Putamen (tissue), 1 donor: Measurements from ENCODE around the gene PATJ.
A peak's percentile ranks its signal among the peaks of the same experiment; 100 is the strongest.
"Not testable (repeated sequence)": the region's sequence is repeated elsewhere in the genome, so short reads cannot be mapped to it uniquely, and the experiment has no call there.

Experiments
- DNase-seq: peaks from one replicate; pipeline ENCODE4 v3.0.0-alpha.2; 2016; ENCODE audit warnings: low spot score

The PATJ gene

DNA sequence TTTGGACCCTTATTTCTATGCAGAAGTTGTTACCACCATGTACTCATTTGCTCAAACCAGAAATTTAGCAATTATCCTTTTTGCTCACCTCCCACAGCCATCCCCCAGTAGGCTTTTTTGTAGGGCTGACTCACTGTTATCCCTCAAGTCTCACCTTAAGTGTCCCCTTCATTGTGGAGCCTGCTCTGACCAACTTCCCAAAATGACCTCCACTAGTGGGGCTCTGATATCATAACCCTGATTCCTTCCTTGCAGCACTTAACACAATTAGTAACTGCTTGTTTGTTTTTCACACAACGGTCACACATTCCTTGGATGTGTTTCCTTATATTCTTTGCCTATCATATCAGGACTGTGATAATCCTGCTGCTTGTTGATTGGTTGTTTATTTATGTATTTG, 76.7 kb downstream of the PATJ start:
- DNase-seq = no peak

DNA sequence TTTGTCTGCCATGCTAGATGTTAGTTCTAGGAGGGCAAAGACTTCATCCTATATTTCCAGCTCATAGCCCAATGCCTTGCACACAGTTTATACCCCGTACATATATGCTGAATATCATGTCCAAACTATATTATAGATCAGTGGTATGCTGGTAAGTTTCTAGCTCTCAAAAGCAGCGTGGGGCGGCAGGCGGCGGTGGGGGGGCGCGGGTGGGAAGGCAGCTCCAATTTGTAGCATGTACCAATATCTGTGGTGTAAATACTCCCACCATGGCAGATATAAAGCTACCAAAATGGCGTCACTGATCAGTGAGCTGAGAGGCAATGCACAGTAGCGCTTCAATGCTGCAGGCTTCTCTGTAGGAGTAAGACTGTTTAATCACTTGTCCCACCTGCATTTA, 77.1 kb downstream of the PATJ start:
- no peak for DNase-seq

DNA sequence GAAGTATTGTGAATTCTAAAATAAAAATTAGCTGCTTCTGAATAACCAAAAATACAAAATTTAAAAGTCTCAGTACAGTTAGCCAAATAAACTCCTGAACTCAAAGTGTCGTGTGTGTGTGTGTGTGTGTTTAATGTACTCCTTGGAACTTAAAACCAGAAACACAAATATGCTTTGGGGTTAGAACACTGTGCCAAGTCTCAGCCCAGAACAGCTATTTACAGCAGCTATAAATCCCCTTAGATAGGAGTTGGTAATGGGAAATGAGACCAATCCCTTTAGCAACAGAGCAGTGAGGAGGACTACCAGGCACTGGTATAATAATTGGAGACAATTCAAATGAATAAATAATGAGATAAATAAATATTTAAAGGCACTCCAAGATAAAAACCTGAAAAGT, 83.1 kb downstream of the PATJ start:
- no peak for DNase-seq

DNA sequence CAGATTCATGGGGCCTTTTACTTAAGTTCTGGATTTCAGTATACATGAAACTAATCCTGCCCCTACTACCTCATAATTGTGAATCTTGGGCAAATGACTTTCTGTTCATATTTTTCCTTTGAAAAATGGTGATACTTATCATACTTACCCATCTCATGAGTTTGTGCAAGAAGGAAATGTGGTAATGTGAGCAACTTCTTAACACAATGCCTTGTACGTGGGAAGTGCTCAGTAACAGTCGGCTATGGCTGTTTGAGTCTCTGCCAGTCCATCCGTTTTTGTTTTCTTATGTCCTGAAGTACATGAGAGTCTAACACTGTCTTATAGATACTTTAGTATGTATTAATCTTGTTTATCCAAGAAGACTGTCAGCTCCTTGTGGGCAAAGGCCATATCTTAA, 86.5 kb downstream of the PATJ start:
- no peak for DNase-seq

DNA sequence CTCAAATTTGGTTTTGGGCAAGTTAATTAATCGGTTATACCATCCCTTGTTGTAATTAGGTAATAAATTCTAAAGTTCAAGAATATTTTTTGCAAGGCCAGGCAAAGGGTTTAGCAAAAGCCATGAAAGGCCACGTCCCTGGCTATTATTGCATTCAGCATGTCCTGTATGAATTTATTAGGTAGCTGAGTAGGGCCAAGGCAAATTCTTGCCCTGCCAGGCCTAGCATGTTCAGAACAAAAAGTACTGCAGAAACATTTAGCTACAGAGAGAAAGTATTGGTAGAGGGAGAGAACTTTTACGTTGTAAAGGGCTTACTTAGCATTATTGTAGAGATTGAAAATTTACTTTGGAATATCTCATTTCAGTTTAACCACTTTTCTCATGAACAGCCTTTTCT, 94.4 kb downstream of the PATJ start:
- DNase-seq = no peak

DNA sequence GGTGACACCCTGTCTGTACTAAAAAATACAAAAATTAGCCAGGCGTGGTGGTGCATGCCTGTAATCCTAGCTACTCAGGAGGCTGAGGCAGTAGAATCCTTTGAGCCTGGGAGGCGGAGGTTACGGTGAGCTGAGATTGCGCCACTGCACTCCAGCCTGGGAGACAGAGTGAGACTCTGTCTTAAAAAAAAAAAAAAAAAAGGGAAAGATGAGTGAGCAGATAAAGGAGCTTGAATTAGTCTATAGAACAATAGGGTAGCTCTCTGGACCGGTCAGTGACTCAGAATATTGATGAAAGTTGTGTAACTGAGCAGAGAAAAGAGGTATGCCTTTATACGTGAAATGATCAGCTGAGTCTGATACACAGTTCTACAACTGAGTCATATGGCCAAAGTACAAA, 95.3 kb downstream of the PATJ start:
- not testable (repeated sequence) for DNase-seq

DNA sequence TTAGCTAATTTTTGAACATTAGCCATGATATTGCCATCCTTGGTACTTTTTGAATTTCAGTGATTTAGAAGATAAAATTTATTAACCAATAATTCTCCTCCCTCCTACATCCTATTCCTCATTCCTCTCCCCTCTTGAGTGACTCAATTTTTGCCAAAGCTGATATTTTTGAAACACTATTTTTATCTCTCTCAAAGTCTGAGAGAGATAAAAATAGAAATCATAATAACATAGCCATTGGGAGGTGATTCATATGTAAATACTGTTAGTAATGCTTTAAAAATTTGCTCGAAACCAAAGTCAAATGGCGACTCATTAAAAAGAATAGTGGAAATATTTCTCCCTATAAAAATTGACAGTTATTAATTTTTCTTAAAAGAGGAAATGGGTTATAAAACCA, 97.4 kb downstream of the PATJ start:
- peak; percentile 56 for DNase-seq

DNA sequence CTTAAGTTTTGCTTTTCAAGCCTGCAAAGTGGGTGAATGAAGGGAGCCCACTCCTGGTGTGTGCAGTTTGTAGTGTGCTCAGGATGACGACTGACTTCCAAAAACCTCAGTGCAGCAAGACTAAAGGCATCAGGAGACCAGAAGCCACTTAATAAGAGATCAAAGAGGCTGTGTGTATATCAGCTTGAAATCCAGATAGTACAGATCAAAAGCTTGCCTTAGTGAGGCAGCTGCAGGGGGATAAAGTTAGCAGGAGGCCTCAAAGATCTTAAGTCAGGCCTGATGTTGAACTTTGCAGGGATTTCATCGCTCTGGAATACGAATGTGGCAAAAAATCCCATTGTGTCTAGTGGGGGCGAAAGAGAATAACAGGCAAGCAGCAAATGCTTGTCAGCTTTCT, 99.8 kb downstream of the PATJ start:
- DNase-seq = no peak

DNA sequence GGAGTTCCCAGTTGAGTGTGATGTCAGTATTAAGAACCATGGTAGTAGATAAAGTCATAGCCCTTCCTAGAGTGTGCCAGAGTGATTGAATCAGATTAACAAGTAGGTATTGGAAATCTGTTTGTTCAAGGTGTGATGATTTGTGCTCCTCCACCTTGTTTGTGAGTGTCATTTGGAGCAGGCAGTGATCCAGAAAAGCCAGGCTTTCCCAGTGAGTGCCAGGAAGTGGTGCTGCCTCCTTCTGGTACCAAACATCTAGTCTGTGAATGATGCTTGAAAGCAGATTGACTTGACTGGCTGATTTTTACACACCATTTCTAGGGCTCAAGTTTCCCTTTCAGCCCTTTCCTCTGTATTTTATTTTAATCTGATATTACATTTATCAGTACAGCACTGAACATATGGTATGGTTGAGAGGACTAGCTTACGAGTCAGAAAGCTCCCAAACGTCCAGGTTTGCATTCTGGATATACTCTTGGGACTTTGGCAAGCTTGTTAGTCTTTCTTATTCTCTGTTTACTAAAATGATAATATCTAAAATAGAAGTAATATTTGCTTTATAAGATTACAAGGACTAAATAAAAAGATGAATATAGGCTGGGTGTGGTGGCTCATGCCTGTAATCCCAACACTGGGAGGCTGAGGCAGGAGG, 100.7 kb downstream of the PATJ start:
- DNase-seq = no peak

DNA sequence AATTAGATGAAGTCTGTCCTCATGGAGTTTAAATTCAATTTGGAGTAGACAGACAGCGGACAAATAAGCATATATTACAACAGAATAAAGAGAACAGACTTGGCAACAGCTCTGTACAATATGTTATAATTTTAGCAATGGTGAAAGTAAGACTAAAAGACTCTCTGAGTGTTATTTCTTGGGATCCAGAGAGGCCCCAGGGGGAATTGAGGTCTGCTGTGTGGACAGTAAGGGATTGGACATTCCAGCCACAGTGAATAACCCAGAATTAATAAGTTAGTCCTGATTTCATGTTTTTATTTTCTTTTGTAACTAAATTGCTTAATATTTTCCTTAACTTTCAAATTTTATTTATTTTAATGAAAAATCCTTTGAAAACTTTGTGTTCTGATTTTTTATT, 101.7 kb downstream of the PATJ start:
- no peak for DNase-seq

DNA sequence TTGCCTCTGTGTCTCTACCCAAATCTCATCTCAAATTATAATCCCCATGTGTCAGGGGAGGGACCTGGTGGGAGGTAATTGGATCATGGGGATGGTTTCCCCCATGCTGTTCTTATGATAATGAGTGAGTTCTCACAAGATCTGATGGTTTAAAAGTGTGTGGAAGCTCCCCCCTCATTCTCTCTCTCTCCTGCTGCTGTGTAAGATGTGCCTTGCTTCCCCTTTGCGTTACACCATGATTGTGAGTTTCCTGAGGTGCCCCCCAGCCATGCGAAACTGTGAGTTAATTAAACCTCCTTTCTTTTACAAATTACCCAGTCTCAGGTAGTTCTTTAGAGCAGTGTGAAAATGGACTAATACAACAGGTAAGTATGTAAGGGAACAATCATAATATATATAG, 102.4 kb downstream of the PATJ start:
- DNase-seq = not testable (repeated sequence)

DNA sequence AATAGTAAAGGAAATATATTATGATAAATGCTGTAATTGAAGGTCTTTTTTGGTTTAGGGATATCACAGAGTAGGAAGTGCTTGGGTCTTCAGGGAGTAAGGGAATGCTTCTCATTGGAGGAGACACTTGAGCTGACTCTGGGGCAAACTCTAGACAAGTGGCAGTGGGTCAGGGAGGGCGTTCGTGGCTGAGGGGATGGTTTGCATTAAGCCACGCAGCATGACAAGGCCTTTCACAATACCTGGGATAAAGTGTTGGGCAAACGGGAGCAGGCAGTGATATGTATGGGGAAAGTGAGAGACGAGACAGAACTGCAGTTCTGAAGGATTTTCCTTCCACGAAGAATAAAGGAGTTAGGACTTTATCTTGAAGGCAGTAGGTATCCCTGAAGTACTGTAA, 109.0 kb downstream of the PATJ start:
- DNase-seq = no peak

DNA sequence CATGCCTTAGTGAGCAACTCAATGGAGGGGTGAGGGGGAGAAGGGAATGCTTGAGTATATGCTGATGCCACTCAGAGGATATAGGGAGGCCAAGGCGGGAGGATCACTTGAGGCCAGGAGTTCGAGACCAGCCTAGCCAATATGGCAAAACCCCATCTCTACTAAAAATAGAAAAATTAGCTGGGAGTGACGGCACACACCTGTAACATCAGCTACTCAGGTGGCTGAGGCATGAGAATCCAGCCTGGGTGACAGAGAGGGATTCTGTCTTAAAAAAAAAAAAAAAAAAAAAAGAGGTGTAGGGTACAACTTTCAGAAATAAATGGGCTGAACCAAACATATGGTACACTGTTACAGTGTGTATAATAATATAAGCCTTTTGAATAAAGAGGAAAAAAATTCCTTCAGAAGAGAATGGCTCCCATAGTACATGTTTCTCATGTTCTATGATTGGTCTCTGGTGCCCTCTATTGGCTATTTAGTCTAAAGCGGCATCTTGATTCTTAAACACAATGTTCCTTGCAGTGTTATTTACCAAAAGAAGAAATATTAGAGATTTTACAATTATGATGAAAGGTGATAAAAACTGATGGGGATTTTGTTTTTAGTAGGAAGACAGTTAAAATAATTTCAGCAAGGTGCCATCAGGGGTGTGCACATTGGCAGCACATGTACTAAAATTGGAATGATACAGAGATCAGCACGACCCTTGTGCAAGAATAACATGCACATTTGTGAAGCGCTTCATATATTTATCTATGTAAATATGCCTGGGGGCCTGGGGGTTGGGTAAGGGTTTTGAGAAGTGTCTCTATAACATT, 109.8 kb downstream of the PATJ start:
- peak; percentile 61 for DNase-seq

DNA sequence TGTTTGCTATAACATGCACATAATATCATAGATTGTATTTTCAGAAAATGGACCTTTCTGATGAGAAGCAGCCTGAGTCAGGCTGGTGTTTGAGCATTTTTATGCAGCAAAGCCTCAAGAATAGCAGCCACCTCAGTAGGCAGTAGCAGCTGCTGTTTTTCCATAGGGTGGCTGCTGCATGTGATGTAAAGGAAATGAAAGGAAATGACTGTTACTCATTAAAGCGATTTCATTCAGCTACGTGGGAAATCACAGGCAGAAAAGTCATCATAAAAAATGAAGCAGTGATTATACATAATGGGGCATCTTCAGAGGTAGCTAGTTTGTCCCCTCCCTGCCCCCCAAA, 110.4 kb downstream of the PATJ start:
- peak; percentile 42 for DNase-seq

DNA sequence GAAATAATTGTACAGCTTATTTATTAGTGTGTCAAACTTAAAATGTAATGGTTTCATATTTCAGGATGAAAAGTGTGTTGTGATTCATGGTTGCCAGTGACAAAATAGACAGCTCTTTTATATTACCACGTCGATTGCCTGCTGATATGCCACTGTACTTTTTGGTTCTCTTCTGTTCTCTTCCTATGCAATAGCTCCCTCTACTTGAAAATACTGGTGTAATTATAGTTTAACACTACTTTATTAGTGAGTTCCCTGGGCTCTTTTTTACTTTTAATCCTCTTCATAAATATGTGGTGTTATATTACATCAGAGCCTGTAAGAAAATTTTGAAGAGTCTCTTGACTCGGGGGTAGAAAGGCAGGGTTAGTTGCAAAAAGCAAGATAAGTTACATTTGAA, 111.3 kb downstream of the PATJ start:
- DNase-seq = peak; percentile 22

DNA sequence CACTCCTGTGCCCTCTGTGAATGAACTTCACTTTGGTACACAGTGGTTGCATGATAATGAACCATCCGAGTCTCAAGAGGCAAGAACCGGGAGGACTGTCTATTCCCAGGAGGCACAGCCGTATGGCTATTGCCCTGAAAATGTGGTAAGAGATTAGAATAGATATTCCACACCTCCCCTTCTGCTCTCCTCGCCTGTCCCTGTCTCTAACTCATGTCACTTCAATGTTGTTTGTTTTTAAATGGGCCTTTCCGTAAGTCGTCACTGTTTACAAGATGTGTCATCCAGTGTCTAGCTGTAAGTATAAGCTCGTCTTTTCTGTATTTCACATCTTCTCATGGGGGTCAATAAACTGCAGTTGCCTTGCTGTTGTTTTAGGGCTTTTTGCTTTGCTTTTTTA, 122.2 kb downstream of the PATJ start:
- no peak for DNase-seq

DNA sequence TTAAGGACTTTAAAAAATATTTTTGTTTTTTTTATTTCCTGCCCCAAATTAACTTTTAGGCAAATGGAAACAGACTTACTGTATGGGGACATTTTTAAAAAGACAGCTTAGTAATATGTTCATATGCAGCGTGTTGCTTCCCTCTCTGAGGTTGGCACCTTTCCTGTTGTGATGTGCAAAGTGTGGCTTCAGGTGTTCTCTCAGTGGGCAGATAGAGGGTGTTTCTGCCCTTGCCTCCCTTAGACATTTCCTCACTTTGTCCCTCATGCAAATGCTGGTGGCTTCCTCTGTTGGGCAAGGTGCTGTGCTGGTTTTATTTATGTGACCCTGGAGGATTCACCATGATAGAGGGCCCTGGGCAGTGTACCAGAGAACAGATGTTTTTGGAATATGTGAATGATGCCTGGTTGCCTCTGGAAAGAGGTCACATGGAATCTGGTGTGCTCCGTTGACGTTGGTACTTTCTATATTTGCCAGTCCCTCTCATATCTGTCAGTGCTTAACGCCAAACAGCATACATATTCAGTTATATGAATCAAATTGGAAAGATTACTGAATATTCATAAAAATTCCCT, 123.5 kb downstream of the PATJ start:
- no peak for DNase-seq

DNA sequence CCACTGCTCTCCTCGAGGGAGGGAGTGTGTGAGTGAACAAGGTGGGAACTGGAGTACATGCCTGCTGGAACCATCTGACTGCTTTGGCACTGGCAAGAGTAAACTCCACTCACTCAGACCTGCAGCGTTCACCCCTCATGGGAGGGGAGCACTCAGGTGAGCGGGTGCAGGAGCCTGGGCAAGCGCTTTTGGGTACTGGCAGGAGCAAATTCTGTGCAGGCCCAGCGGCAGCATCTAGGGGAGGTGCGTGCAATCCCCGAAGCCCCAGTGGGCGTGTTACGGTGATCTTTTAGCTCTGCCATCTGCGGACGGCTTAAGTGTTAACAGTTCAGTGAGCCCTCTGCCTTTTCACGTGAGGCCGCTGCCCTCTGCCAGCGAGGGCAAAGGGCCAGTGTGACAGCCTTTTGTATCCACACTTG, 127.4 kb downstream of the PATJ start:
- no peak for DNase-seq

DNA sequence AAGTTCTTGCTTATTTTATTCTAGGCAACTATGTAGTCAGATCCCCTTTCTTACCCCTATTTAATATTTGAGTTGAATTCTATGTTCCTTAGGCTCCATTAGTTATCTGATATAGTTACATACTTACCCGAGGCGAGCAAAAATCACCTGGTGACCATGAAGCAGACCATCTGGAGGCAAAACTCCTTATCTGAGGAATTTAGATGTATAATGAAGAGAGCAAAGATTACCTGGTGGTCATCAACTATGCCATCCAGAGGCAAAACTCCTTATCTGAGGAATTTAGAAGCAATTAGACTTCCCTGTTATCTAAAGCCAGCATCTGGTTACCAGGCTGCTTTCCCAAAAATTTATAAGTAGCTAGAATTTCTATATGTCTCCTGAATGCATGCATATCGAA, 129.9 kb downstream of the PATJ start:
- DNase-seq = no peak

DNA sequence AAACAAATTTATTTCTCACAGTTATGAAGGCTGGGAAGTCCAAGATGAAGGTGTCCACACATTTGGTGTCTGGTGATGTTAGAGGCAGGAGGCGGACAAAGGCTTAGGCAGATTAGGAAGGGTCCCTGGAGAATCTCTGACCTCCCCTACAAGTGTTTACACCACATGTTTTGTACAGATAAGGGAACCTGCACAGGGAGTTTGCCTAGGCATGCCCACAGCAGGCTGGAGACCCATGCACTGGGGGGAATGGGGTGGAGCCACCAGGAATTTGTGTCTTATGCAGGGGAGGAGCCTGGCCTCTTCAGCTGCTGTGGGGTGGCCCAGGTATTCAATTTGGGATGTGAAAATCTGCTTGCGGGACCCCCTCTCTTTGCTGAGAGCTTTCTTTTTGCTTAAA, 131.3 kb downstream of the PATJ start:
- DNase-seq = no peak

DNA sequence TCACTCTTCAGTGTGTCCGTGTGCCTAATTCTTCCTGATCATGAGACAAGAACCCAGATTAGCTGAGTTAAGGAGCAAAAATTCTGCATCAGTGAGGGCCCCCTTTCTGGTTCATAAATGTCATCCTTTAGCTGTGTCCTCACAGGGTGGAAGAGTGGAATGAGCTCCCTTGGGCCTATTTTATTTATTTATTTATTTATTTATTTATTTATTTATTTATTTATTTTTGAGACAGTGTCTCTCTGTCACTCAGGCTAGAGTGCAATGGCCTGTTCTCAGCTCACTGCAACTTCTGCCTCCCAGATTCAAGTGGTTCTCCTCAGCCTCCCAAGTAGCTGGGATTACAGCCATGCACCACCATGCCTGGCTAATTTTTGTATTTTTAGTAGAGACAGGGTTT, 131.7 kb downstream of the PATJ start:
- DNase-seq = no peak

DNA sequence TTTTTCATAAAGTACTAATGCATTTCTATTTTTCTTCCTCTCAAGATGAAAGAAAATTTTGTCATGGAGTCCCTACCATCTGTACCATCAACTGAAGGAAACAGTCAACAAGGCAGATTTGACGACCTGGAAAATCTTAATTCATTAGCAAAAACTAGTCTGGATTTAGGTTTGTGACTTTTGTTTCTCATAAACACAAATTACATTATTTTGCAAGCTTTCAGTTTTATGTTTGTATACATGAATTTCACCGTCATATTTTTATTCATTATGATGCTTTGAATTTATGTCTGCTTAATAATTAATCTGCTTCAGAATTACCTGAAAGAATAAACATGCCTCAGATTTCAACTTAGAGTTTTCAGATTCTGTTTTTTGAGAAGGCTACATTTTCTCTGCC, 132.9 kb downstream of the PATJ start:
- no peak for DNase-seq

DNA sequence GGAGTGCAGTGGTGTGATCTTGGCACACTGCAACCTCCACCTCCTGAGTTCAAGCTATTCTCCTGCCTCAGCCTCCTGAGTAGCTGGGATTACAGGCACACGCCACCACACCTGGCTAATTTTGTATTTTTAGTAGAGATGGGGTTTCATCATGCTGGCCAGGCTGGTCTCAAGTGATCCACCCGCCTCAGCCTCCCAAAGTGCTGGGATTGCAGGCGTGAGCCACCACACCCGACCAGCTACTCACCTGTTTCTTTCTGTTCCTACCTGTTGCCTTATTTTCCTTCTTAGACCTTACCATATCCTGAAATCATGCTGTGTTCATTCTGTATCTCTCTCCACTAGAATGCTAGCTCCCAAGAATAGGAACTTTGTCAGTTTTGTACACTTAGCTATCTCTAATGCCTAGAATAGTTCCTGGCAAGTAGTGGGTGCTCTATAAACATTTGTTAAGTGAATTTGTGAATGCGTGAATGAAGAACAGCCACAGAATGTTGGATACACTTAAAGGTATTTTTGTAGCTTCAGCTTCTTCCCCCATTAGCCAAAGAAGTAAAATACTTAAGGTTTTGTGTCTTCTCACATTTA, 137.7 kb downstream of the PATJ start:
- DNase-seq = not testable (repeated sequence)
